Urothelium cell line (cell line): ENCODE results near the gene ZMAT5.
"Not testable (repeated sequence)": the region's sequence is repeated elsewhere in the genome, so short reads cannot be mapped to it uniquely, and the experiment has no call there.

Experiments used
- DNase-seq: peaks from one replicate; pipeline ENCODE4 v3.0.0; 2011; ENCODE audit warnings: low spot score, mixed read lengths
- FAIRE-seq: peaks from 2 replicates; lab custom pipeline; 2011; peaks lifted over from hg19 to GRCh38; lab: Jason Lieb, UNC

Gene ZMAT5

DNA sequence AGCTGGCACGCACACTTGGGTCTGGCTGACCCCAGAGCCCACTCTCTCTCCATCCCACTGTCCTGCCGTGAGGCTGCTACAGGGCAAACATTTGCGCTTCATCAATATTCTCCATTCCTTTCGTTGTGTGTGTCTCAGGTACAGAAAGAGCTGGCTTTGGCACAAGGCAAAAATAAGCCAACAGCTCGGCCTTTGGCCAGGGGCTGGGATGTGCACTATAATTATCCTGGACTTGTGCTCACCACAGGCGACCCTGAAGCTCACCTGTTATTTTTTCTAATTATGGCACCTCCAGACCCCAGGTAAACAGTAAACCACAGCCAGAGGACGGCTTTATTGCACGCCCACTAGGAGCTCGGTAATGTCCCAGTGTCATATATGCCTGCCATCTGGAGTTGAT is 10.9 kb downstream of the ZMAT5 start:
- FAIRE-seq (no peak), DNase-seq (no peak)

DNA sequence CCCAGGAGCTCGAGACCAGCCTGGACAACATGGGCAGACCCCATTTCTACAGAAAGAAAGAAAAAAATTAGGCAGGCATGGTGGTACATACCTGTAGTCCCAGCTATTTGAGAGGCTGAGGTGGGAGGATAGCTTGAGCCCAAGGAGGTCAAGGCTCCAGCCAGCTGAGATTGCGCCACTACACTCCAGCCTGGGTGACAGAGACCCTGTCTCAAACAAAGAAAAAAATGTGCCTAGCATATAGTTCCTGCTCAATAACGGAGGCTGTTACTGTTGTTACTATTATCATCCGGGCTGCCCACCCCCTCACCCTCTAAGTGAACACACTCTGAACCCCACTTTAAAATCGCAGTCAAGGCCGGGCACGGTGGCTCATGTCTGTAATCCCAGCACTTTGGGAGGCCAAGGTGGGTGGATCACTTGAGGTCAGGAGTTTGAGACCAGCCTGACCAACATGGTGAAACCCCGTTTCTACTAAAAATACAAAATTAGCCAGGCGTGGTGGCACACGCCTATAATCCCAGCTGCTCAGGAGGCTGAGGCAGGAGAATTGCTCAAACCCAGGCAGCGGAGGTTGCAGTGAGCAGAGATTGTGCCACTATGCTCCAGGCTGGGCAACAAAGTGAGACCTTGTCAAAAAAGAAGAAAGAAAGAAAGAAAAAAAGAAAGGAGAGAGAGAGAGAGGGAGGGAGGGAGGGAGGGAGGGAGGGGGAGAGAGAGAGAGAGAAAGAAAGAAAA is 12.0 kb downstream of the ZMAT5 start:
- not testable (repeated sequence) for FAIRE-seq, DNase-seq

DNA sequence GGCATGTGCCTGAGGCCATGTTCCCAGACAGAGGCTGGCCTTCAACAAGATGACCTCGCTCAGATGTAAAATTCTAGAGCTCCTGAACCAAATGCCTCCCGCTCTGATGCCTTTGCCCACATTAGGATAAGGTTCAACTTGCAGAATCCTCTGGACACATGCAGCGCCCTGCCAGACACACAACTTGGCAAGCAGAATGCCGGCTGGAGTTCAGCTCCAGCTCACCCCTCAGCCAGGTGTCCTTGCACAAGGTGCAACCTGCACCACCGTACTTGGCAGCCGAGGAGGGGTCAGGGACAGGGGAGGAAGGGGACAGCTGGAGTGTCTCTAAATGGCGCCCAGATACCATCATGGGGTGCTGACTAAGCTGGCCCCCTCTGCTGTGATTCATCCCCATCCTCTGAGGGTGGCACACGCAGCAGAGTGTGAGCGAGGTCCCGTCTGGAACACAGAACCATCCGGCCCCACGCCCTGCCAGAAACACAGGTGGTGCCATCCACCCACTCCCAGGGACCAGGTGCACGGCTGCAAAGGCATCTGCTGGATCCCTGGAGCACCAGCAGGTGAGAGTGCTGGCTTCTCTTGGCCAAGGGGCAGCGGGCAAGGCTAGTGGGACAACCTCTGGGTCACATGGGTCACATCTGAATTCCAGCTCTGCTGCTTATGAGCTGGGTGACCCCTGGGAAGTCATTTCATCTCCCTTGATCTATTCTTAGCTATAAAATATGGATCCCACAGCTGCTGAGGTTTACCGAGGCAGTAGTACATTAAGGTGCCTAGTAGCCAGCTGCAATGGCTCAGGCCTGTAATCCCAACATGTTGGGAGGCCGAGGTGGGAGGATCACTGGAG is 12.8 kb downstream of the ZMAT5 start:
- DNase-seq (no peak), FAIRE-seq (no peak)

DNA sequence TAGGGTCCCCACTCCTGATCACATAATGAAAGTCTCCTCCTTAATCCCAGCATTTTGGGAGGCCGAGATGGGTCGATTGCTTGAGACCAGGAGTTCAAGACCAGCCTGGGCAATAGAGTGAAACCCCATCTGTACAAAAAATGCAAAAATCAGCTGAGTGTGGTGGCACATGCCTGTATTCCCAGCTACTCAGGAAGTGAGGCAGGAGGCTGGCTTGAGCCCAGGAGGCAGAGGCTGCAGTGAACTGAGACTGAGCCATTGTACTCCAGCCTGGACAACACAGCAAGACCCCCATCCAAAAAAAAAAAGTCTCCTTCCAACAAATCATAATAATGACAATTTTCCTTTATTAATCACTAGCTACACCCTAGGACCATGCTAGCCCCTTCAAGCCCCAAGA is 15.1 kb downstream of the ZMAT5 start:
- DNase-seq (no peak), FAIRE-seq (no peak)

DNA sequence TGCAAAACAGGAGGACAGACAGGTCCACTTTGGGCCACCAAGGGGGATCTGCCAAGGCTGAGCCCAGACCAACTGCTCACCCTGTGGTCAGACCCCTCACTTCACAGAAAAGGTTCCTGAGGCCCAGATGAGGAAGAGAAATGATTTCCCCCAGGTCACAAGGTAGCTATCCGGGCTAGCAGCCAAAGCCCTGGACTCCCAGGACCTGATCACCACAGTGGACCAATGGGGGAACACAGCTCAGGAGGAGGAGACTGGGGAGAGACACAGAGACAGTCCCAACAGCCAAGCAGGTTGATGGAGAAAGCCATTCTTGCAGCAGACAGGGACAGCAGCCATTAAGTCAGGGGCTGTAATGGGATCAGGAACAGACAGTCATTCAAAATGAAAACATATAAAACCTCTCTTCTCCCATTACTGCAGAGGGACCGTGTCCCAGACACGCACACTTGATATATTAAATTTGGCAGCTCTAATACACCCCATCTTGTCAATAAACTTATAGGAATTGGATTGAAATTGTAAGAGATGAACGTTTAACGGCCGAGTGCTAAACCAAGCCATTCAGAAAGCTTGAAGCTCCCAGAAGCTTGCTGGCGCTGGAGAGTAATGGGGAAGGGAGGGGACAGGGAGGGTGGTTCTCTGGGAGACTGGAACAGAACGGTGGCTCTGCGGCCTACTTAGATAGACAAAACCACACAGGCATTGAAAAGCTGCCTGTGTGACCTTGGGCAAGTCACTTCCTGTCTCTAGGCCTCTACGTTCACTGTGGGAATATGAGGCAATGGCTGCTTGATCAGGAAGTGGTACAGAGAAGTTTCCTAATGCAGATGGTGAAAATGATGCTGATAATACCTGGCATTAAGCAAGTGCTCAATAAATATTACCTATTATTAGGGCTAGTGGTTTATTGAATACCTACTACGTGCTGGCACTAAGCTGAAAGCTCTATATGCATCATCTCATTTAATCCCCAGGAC is 16.0 kb downstream of the ZMAT5 start:
- DNase-seq (no peak), FAIRE-seq (no peak)

DNA sequence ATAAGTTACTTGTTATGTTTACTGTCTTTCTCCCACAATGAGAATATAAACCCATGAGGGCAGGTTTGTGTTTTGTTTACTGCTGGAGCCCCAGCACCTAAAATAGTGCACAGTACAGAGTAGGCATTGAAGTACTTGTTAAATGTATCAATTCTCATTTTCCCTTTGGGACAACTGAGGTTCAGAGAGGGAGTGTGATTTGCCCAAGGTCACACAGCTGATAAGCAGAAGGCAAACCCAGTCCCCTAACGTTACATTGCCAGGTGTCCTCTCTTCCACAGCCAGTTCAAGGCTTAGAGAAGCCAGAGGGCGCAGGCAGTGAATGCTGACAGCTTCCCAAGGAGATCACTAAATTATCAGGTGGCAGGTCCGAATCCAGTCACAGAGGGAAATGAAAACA is 16.8 kb downstream of the ZMAT5 start:
- FAIRE-seq: no peak
- DNase-seq: no peak

DNA sequence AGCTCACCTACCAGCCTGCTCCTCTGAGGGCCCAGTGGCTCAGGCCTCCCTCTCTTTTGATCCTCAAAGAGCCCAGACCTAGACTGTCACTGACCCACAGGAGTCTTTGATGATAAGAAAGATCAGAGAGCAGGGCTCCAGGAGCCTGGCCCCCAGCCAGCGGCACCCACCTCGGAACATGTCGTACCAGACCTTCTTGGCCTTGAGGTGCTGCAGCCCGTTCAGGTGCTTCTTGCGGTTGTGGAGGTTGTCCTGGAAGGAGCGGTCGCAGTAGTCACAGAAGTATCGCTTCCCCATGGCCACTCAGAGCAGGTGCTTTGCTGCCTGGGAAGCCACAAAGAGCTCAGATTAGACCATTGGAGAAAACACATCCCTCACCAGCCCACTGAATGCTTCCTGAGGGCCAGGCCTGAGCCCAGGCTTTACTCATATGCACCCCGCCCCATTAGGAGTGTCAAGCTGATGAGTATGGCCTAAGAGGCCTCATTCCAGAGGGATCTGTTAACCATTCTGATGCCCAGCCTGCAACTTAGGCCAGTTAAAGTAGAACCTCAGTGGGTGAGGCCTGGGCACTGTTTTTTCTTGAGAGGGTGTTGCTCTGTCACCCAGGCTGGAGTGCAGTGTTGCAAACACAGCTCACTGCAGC is 18.4 kb downstream of the ZMAT5 start:
- FAIRE-seq: no peak
- DNase-seq: no peak

DNA sequence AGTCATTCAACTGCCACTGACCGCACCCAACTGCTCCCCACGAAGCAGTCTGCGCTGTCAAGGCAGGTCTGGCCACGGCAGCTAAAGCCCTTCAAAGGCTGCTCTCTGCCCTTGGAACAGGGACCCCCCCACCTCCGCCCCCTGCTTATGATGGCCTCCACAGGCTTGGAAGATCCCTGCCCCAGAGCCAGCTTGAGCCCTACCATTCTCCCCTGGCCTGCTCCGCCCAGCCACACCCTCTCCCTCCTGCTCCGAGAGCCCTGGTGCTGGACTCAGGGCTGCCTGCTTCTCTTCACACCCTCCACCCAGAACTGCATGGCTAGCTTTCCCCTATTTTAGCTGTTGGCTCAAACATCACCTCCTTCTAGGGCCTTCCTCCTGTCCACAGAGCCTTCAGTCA is 19.0 kb downstream of the ZMAT5 start:
- FAIRE-seq: no peak
- no peak for DNase-seq

DNA sequence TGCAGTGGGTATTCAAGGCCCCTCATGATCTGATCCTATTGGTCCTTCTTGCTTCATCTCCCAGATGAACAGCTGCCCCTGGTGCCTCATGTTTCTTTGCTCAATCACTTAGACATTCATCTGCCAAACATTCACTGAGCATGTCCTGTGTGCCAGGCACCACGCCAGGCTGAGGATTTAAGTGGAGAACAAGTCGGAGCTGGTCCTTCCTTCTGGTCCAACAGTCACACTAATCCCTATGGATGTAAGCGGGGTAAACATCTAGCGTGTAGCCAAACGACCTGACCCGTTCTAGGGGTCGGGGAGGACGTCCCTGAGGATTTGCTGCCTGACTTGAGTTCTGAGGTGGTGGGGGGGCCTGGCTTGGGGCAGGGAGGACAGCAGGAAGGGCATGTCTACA is 21.9 kb downstream of the ZMAT5 start:
- peak; percentile 69 for FAIRE-seq

DNA sequence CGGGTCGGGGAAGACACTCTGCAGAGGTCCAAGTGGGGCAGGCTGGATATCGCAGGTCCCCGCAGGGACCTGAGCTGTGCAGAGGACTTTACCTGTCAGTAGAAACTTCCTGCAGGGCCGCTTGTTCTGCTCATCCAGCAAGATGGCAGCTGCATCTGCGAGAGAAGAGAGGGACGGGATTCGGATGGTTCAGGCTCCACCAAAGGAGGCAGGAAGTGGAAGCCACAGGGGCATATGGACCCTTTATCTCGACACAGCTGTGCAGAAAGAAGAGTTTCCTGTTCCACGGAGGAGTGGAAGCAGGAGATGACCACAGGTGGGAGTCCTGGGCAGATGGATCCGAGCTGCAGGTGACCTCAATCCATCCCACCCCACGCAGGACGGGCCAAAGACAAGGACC is 24.5 kb downstream of the ZMAT5 start:
- DNase-seq (no peak), FAIRE-seq (no peak)

More for the DNA sequence above, 21.9 kb downstream of the ZMAT5 start:
- no peak for DNase-seq

DNA sequence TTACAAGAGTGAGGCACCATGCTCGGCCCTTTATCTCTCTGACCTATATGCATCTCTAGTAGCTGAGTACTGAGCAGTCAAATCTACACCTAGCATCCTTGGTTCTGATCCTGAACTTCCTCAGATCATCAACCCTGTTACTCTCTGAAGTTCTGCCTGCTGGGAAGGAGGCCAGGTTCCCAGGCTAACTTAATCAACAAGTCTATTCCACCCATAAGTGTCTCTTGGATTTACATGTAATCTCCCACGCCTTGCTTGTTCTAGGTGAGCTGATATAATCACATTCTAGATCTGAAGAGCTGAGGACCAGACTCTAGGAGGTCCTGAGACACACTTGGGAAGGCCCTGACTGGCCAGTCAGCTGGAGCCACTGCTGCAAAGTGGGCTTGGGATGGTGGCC is 24.9 kb downstream of the ZMAT5 start:
- no peak for FAIRE-seq
- DNase-seq: no peak

DNA sequence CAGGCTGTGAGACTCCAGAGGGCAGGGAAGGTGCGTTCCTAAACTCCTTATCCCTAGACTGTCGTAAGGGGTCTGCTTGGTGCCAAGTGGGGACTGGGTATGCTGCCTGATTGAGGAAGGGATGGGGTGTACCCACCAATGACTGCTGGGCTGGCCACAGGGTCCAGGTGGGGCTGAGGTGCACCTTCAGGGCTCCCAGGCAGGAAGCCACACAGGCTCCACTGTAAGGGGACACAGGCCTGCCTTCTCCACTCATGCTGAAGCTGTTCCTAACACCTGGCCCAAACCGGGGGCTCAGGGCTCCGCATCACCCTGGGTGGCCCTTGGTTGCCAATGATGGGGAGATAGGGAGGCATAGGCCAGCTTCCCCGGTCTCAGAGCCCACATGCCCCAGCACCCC is 26.6 kb downstream of the ZMAT5 start:
- DNase-seq: no peak
- FAIRE-seq: no peak

DNA sequence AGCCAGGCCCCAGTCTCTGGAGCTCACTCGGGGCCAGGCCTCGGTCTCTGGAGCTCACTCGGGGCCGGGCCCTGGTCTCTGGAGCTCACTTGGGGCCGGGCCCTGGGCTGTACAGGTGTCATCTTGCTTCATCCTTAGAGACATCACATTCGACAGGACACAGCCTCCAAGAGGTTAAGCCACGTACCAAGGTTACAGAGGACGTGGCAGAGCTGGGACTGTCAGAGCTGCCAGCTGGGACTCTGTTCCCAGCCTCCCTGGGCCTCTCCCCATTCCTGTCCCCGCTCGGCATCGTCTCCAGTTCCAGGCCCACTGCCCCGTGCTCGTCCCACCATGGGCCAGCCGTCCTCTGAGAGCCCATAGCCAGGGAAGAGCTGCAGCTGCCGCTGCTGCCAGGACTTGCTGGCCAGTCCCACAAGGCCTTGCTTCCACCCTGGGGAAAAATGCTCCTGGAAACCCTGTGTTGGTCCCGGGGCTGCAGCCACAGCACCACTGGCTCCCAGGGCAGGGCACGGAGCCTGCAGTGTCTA is 27.4 kb downstream of the ZMAT5 start:
- FAIRE-seq (no peak), DNase-seq (no peak)

DNA sequence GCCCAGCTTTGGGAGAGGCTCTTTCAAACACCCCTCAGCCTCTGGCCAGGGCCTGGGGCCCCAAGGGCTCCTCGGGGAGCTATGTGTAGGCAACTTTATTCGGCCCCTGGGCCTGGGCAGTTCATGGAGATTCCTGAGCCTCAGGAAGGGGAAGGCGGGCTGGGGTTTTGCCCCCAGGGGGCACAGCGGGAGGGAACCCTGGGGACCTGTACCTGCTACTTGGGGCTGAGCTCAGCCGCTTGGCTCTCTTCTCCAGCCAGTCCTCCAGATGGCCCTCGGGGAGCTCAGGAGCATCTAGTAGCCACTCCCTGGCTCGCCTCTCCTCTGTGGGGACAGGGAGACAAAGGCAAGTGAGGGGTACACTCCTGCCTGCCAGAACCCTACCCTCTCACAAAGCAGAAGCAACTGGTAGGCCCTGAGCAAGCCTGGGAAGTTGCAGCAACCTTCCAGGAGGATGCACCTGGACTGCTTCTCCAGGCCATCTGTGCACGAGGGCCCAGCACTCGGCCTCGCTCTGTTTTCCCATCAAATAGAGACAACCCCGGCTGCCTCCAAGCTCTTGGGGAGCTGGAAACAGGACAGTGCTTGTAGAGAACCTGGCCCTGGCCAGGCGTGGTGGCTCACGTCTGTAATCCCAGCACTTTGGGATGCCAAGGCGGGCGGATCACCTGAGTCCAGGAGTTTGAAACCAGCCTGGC is 28.5 kb downstream of the ZMAT5 start:
- DNase-seq (no peak), FAIRE-seq (no peak)

DNA sequence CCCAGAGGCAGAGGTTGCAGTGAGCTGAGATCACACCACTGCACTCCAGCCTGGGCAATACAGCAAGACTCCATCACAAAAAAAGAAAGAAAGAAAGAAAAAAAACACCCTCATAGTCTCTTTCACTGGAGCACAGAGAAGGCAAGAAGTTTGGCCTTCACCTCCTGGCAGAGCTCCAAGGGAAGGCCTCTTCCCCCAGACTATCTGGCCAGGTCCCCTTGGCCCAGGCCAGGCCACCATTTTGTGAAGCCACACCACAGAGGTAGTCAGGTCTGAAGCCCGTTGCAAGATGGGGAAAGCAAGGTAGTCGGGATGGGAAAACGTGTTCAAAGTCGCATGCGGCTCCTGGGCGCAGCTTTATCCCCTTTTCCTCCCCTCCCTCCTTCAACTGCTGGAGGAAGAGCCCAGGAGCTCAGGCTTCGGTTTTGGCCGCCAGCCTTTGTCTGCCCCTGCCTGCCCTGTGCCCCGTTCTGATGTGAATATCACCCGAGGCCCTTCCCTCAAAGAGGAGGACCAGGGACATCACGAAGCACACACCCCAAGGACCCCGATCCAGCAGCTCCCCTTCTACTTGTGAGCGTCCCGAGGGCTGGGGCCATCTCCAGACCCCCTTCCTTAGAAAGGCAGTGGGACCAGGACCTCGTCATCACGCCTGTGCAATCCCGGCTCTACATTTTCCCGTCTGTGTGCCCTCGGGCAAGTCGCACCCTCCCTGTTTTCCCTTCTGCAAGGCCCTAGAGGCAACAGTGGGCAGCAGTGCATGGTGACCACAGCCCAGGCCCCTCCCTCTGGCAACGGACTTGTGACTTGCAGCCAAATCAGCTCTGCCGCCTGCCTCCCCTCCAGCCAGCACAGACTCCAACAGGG is 29.3 kb downstream of the ZMAT5 start:
- DNase-seq (no peak), FAIRE-seq (no peak)

DNA sequence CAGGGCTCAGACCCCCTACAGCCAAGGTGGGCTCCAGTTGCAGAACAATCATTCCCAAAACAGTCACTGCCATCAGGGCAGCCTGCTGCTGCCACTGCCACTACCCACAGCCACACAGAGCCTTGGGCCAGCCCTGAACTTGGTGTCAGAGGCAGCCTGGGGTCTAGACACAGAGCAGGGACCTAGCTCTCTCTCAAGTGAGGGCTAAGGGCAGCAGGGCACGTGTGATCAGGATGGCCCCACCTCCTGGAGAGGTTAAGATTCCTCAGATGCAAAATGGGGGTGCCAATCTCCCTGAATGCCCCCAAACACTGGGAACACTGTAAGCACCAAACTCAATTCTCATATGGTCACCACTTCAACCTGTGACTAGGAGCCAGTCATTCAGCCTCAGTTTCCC is 31.4 kb downstream of the ZMAT5 start:
- FAIRE-seq (no peak), DNase-seq (no peak)

DNA sequence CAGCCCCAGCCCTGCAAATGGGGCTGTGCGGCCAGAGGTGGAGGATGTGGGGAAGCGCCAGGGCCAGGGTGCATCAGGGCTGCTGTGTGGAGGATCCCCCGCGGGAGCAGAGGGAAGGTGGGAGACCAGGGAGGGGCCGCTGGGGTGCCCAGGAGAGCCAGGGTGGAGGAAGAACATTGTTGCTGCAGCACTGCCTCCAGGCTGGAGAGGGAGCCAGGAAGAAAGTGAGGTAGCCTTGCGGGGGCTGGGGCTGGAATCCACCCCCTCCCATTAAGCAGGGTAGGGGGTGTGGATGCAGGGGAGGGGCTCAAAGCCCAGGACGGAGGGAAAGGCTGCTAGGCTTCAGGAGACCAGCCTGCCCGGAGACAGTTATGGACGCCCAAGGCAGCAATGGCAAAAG is 32.0 kb downstream of the ZMAT5 start:
- DNase-seq (no peak), FAIRE-seq (no peak)

DNA sequence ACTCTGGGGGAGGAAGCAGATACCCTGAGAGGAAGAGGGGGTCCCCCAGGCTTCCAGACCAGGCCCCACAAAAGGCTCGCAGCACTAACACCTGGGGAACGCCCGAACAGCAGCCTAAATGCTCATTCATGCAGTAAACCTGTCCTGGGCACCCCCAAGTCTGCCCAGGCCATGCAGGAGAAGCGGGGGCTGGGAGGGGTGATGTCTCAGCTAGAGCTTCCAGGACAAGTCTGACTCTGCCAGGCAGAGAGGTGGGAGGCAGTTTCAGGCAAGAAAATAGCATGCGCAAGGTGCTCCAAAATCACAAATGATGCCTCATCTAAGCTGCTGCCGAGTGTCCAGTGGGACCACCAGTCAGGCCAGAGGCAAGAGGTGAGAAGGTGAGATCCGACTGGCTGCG is 32.4 kb downstream of the ZMAT5 start:
- DNase-seq (no peak), FAIRE-seq (no peak)
